Nephron progenitor cell (in vitro differentiated cells): Measurements from ENCODE around the gene LRFN5.

Source experiments
- DNase-seq: peaks from one replicate; pipeline ENCODE4 v3.0.0; 2021
- H3K27ac Mint-ChIP-seq: 2 replicates; pipeline ENCODE4 v1.8.0; 2021; ENCODE audit warnings: mild to moderate bottlenecking, moderate library complexity, mixed read lengths
- H3K27me3 Mint-ChIP-seq: 2 replicates; pipeline ENCODE4 v1.8.0; 2021; ENCODE audit warnings: mild to moderate bottlenecking, low read depth, mixed read lengths; ENCODE audit not compliant: poor library complexity
- H3K36me3 Mint-ChIP-seq: 2 replicates; pipeline ENCODE4 v1.8.0; 2021; ENCODE audit warnings: low read depth, mixed read lengths
- H3K4me1 Mint-ChIP-seq: 2 replicates; pipeline ENCODE4 v1.8.0; 2021; ENCODE audit warnings: mixed read lengths
- H3K4me3 Mint-ChIP-seq: 2 replicates; pipeline ENCODE4 v1.8.0; 2021; ENCODE audit warnings: mild to moderate bottlenecking, moderate library complexity, mixed read lengths
- H3K9me3 Mint-ChIP-seq: 2 replicates; pipeline ENCODE4 v1.8.0; 2021; ENCODE audit warnings: mild to moderate bottlenecking, moderate library complexity, mixed read lengths
- CTCF ChIP-seq: fragments of 200-600 bp; sonication (generic); IDR thresholded peaks from 2 replicates; pipeline ENCODE4 v1.5.0; 2021; ENCODE audit warnings: antibody characterized with exemption

LRFN5 gene

DNA sequence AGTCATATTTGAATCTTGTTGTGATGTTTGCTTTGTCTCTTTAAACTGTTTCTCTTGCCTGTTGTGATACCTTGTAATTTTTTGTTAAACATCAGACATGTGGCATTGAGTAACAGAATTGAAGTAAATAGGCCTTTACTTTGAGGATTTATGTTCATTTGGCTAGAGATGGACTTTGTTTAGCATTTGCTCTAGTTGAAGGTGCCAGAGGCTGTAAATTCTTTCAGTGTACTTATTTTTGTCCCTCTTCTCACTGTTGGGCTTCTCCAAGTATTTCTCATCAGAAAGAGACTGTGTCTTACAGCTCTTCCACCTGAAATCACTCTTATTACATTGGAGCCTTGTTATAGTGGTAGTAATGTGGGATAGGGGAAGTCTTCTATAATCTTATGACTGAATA is 175.8 kb downstream of the LRFN5 start:
- H3K9me3 Mint-ChIP-seq, result no peaks in the 10 kb centered on the region
- H3K36me3 Mint-ChIP-seq, result no peaks in the 10 kb centered on the region
- peaks cover 3% of the 10 kb centered on the region for H3K4me1 Mint-ChIP-seq
- no peak for TF ChIP-seq CTCF
- H3K27ac Mint-ChIP-seq, result peak overlapping the region; percentile 17
- no peak for DNase-seq
- no peak overlapping the region for H3K4me3 Mint-ChIP-seq
- no peaks in the 10 kb centered on the region for H3K27me3 Mint-ChIP-seq

- Mint-ChIP-seq H3K4me3 (no peak overlapping the region), H3K4me1 (peaks cover 3% of the 10 kb centered on the region), H3K36me3 (no peaks in the 10 kb centered on the region), H3K9me3 (no peaks in the 10 kb centered on the region), H3K27ac (no peak overlapping the region), H3K27me3 (no peaks in the 10 kb centered on the region)
- DNase-seq, result no peak
- no peak for TF ChIP-seq CTCF
Measured at GRCh38 chr14:41783403-41783802, 176.7 kb downstream of the LRFN5 start.

DNA sequence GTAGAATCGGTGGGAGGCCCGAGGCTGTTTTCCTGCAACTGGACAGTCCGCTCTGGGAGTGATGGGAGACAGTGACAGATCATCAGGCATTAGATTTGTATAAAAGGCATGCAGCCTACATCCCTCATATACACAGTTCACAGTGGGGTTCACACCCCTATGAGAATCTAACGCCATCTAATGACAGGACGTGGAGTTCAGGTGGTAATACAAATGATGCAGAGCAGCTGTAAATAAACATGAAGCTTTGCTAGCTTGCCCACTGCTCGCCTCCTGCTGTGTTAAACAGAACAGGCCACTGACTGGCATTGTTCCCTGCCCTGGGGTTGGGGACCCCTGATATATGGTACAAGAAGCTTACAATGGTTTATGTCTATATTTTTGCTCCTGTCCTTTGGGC is 179.0 kb downstream of the LRFN5 start:
- Mint-ChIP-seq H3K4me3 (no peak overlapping the region), H3K27ac (no peak overlapping the region), H3K27me3 (no peaks in the 10 kb centered on the region), H3K4me1 (peaks cover 3% of the 10 kb centered on the region), H3K9me3 (no peaks in the 10 kb centered on the region), H3K36me3 (no peaks in the 10 kb centered on the region)
- DNase-seq, result no peak
- no peak for TF ChIP-seq CTCF

DNA sequence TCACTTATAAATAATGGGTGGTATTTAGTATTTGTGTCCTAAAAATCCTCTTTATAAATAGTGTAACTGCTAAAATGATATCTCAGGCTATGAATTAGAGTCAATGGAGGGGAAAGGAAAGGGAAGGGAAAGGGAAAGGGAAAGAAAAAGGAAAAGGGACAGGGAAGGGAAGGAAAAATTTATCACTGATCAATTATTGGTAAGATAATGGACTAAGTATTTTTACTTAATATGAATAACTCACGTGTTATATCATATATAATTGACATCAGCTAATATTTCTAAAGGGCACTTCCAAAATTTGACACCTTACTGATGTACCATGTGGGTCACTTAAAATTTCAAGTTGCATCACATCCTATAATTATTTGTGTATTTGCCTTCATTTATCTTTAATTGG is 193.1 kb downstream of the LRFN5 start:
- Mint-ChIP-seq H3K36me3 (no peaks in the 10 kb centered on the region), H3K27ac (no peak overlapping the region), H3K27me3 (no peaks in the 10 kb centered on the region), H3K9me3 (no peaks in the 10 kb centered on the region), H3K4me1 (no peaks in the 10 kb centered on the region), H3K4me3 (no peak overlapping the region)
- no peak for TF ChIP-seq CTCF
- no peak for DNase-seq

DNA sequence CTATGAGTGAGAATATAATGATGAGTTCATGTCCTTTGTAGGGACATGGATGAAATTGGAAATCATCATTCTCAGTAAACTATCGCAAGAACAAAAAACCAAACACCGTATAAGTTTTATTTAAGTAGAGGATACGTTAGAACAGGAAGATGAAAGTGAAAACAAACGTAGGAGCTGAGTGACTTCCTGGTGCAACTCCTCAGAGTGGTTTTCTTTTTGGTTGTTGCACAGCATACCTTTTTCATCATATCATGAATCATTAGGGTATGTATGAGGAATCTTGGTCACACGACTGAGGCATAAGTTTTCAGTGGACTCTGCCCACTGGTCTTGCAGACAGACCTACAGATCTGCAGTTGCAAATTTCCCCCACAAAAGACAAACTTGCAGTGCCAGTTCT is 199.0 kb downstream of the LRFN5 start:
- H3K36me3 Mint-ChIP-seq, result no peaks in the 10 kb centered on the region
- TF ChIP-seq CTCF, result no peak
- no peaks in the 10 kb centered on the region for H3K27me3 Mint-ChIP-seq
- no peaks in the 10 kb centered on the region for H3K9me3 Mint-ChIP-seq
- no peaks in the 10 kb centered on the region for H3K4me1 Mint-ChIP-seq
- H3K4me3 Mint-ChIP-seq, result no peak overlapping the region
- H3K27ac Mint-ChIP-seq, result no peak overlapping the region
- DNase-seq, result no peak

- no peak overlapping the region for H3K27ac Mint-ChIP-seq
- H3K4me3 Mint-ChIP-seq, result no peak overlapping the region
- H3K36me3 Mint-ChIP-seq, result no peaks in the 10 kb centered on the region
- DNase-seq, result no peak
- H3K4me1 Mint-ChIP-seq, result no peaks in the 10 kb centered on the region
- no peaks in the 10 kb centered on the region for H3K9me3 Mint-ChIP-seq
- H3K27me3 Mint-ChIP-seq, result no peaks in the 10 kb centered on the region
- TF ChIP-seq CTCF, result no peak
Measured at GRCh38 chr14:41806366-41806975, 199.8 kb downstream of the LRFN5 start.
